ENCODE results near the gene GLIPR2.

DNA sequence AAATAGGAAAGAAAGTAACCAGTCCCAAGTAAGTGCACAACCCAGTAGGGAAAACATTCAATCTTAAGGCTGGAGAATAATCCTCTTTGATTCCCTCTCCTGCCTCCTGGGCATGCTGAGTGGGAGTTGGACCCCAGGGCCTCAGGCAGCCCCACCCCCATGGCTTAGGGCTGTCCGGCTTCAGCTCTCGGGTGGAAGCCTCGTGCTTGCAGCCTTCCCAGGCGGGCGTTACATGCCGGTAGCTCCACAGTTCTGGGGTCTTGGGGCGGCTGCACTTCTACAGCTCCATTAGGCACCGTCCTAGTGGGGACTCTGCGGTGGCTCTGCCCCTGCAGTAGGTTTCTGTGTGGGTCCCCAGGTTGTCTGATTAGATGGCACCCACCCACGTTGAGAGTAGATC is 10.1 kb downstream of the GLIPR2 start:
- TF ChIP-seq, protein P1, sequence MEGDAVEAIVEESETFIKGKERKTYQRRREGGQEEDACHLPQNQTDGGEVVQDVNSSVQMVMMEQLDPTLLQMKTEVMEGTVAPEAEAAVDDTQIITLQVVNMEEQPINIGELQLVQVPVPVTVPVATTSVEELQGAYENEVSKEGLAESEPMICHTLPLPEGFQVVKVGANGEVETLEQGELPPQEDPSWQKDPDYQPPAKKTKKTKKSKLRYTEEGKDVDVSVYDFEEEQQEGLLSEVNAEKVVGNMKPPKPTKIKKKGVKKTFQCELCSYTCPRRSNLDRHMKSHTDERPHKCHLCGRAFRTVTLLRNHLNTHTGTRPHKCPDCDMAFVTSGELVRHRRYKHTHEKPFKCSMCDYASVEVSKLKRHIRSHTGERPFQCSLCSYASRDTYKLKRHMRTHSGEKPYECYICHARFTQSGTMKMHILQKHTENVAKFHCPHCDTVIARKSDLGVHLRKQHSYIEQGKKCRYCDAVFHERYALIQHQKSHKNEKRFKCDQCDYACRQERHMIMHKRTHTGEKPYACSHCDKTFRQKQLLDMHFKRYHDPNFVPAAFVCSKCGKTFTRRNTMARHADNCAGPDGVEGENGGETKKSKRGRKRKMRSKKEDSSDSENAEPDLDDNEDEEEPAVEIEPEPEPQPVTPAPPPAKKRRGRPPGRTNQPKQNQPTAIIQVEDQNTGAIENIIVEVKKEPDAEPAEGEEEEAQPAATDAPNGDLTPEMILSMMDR (IDR thresholded peaks at IDR 0.05): no peak
- no peak for TF ChIP-seq POLR2A (IDR thresholded peaks at IDR 0.05)
